Mammary epithelial cell (primary cell): ENCODE measurements around the gene RAET1E.

ENCODE experiments used
- EZH2 ChIP-seq: IDR thresholded peaks from 2 replicates; pipeline ENCODE4 v1.6.1; 2012; ENCODE audit warnings: low read length, inconsistent platforms, borderline replicate concordance
- TF ChIP-seq, protein P1 (sequence below), 2 donors: IDR thresholded peaks in 1 of 2; conservative IDR thresholded peaks in 1 of 2; 2 replicates each; pipeline ENCODE4 v1.5.1; 2011 to 2012; ENCODE audit warnings: inconsistent platforms in 2 of 2, low read length in 2 of 2, mild to moderate bottlenecking in 2 of 2, control low read depth in 1 of 2, low read depth in 1 of 2; ENCODE audit not compliant: insufficient read depth in 1 of 2; ENCODE audit errors: extremely low read depth in 1 of 2

- TF ChIP-seq, protein P1, sequence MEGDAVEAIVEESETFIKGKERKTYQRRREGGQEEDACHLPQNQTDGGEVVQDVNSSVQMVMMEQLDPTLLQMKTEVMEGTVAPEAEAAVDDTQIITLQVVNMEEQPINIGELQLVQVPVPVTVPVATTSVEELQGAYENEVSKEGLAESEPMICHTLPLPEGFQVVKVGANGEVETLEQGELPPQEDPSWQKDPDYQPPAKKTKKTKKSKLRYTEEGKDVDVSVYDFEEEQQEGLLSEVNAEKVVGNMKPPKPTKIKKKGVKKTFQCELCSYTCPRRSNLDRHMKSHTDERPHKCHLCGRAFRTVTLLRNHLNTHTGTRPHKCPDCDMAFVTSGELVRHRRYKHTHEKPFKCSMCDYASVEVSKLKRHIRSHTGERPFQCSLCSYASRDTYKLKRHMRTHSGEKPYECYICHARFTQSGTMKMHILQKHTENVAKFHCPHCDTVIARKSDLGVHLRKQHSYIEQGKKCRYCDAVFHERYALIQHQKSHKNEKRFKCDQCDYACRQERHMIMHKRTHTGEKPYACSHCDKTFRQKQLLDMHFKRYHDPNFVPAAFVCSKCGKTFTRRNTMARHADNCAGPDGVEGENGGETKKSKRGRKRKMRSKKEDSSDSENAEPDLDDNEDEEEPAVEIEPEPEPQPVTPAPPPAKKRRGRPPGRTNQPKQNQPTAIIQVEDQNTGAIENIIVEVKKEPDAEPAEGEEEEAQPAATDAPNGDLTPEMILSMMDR (conservative IDR thresholded peaks at IDR 0.05 in 1 of 2, IDR thresholded peaks at IDR 0.05 in 1 of 2; ENCODE audit: extremely low read depth in 1 of 2, insufficient read depth in 1 of 2, low read depth in 1 of 2, low read length in 2 of 2), result no peak
- no peak for TF ChIP-seq EZH2
Observed at GRCh38 chr6:149900620-149901443, 2.9 kb upstream of the RAET1E start.
